PFSK-1 (cell line): ENCODE results near the gene XXYLT1.

Source experiments
- FOXP2 ChIP-seq: optimal IDR thresholded peaks from 2 replicates; pipeline ENCODE3; 2011; ENCODE audit warnings: borderline replicate concordance, control low read depth, inconsistent platforms; ENCODE audit not compliant: insufficient read depth; ENCODE audit errors: extremely low read length, extremely low read depth
- POLR2AphosphoS5 ChIP-seq: IDR thresholded peaks from 2 replicates; pipeline ENCODE4 v1.6.1; 2012; ENCODE audit warnings: low read depth, mild to moderate bottlenecking, control low read depth, low read length, moderate library complexity
- SIN3A ChIP-seq: IDR thresholded peaks from 2 replicates; pipeline ENCODE4 v1.6.1; 2012; ENCODE audit warnings: mild to moderate bottlenecking, low read length, moderate library complexity, borderline replicate concordance; ENCODE audit not compliant: insufficient read depth
- TAF1 ChIP-seq: IDR thresholded peaks from 2 replicates; pipeline ENCODE4 v1.6.1; 2012; ENCODE audit warnings: low read length, control low read depth, borderline replicate concordance; ENCODE audit not compliant: insufficient read depth
- TF ChIP-seq, protein P1 (sequence below), 2 experiments: IDR thresholded peaks; 2 replicates each; pipeline versions ENCODE4 v1.6.1 to v1.8.0; 2011 to 2012; ENCODE audit warnings: low read depth in 2 of 2, low read length in 2 of 2, control low read depth in 1 of 2, inconsistent platforms in 1 of 2, mild to moderate bottlenecking in 1 of 2, moderate library complexity in 1 of 2; ENCODE audit not compliant: insufficient read depth in 1 of 2

The XXYLT1 gene

DNA sequence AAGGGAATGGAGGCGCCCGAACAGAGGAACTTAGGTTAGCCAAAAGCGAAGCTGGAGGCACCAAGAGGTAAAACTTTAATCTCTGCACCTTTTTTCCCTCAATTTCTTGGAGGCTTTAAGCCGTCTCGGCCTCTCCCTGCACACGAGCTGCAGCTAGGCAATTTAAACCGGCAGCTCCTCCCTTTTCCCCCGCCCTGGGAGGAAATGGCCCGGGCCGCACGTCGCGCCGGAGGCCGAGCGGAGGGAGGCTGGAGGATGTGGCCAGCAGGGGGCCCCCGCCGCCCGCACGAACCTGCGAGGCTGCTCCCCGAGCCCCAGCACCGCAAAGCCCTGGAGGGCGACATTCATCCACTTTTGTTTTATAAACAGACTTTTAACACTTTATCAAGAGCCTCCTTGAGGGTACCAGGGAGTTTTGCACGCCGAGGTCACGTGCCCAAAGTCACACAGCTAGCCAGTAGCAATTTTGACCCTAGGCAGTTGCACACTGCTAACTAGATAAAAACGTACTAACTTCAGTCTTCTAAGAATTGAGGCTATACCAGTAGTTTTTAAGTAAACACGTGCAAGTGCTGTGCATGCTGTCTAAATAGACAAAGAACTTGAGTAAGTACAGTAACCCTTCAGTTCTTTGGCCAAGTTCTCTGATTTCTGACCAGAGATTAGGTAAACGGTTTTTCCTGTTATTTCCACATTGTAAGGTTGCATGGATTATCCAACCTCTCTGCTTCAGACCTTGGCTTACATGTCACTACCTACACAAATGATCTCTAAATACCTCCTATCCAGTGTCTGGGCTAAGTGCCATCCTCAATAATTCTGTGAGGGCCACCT is 668 bp upstream of the XXYLT1 start:
- TF ChIP-seq, protein P1, sequence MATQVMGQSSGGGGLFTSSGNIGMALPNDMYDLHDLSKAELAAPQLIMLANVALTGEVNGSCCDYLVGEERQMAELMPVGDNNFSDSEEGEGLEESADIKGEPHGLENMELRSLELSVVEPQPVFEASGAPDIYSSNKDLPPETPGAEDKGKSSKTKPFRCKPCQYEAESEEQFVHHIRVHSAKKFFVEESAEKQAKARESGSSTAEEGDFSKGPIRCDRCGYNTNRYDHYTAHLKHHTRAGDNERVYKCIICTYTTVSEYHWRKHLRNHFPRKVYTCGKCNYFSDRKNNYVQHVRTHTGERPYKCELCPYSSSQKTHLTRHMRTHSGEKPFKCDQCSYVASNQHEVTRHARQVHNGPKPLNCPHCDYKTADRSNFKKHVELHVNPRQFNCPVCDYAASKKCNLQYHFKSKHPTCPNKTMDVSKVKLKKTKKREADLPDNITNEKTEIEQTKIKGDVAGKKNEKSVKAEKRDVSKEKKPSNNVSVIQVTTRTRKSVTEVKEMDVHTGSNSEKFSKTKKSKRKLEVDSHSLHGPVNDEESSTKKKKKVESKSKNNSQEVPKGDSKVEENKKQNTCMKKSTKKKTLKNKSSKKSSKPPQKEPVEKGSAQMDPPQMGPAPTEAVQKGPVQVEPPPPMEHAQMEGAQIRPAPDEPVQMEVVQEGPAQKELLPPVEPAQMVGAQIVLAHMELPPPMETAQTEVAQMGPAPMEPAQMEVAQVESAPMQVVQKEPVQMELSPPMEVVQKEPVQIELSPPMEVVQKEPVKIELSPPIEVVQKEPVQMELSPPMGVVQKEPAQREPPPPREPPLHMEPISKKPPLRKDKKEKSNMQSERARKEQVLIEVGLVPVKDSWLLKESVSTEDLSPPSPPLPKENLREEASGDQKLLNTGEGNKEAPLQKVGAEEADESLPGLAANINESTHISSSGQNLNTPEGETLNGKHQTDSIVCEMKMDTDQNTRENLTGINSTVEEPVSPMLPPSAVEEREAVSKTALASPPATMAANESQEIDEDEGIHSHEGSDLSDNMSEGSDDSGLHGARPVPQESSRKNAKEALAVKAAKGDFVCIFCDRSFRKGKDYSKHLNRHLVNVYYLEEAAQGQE (IDR thresholded peaks at IDR 0.05; ENCODE audit: insufficient read depth in 1 of 2, low read depth in 2 of 2, low read length in 2 of 2) = peak in 1 of 2 experiments; percentile 51; a peak in 1 of 4 replicates
- peak; percentile 53; the same call in 1 of the 2 replicates for TF ChIP-seq SIN3A
- TF ChIP-seq TAF1 = 0 out of 2 replicates have a peak, but pooled peaks have one; percentile 27
- peak; percentile 74 for TF ChIP-seq POLR2AphosphoS5
- TF ChIP-seq FOXP2 = peak; percentile 73

GRCh38 chr3:195270079-195270816 is 711 bp downstream of the XXYLT1 start:
- TF ChIP-seq SIN3A = peak; percentile 83; the same call in 1 of the 2 replicates
- TF ChIP-seq, protein P1 (IDR thresholded peaks at IDR 0.05; ENCODE audit: insufficient read depth in 1 of 2, low read depth in 2 of 2, low read length in 2 of 2) = no peak

DNA sequence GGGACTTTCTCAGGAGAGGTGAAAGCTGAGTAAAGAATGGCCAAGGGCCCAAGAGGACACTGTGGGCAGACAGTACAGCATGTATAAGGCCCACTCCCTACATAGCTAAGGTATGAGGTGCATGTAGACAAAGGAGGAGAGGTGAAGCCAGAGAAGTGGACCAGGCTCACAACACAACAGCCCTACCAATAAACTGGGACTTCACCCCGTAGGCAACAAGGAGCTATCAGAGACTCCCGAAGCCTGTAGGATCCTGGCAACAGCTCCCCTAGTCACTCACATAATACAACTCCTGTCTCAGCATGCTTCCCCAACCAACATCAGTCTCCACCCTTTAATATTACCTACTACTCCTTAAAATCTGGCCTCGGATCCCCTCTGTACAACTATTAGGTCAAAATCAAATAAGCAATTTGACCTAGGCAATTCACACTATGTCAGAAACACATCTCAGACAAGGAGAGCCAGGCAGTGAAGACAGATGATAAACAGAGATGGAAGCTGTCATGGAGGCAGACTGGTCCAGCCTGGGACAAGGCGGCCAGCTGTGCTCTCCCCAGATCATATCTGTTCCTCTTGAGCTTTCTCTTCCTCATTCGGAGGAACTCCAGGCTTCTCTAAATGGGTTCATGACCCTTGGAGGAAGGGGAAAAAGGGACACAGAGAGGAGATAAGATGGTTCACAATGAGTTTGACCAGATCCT is 1.4 kb downstream of the XXYLT1 start:
- TF ChIP-seq SIN3A (no peak), FOXP2 (no peak), POLR2AphosphoS5 (no peak), TAF1 (no peak)
- TF ChIP-seq, protein P1 (IDR thresholded peaks at IDR 0.05; ENCODE audit: insufficient read depth in 1 of 2, low read depth in 2 of 2, low read length in 2 of 2) = no peak

DNA sequence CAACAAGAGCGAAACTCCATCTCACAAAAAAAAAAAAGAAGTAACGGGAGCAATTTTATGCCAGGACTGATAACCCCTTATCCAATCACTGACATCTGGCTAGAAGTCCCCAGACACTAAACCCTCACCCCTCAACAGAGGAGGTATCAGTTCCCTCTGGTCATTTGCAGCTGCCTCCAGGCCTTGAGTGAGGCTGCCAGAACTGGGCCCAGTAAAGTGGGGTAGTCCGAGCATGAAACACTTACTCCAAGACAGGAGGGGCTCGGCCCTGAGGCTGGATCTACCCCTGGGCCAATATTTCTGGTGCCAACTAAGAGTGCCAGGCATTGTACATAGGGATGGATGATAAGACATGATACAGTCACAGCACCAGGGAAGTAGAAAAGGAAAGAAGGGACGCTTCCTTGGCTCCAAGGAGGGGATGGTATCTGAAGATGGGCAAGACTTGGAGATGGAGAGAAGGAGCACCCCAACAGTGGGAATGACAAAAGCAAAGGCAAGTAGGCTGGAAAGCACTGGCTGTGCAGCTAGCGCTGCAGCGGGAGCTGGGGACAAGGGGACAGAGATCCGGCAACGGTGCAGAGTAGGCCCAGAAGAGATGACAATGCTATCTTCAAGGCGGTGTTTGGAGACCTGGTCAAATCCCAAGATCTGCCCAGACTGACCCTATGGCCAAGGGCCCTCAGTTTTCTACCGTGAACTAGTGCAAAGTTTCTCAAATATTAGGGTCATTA is 2.2 kb downstream of the XXYLT1 start:
- TF ChIP-seq FOXP2 (no peak), SIN3A (no peak), TAF1 (no peak), POLR2AphosphoS5 (no peak)
- TF ChIP-seq, protein P1 (IDR thresholded peaks at IDR 0.05; ENCODE audit: insufficient read depth in 1 of 2, low read depth in 2 of 2, low read length in 2 of 2) = no peak
